HG03103 (cell line): ENCODE data around the gene FER1L5.

Experiments
- ATAC-seq: cut with Tn5 transposase; IDR thresholded peaks from one replicate; pipeline ENCODE4 v1.9.1; 2021; ENCODE audit warnings: low read depth; ENCODE audit not compliant: unreplicated experiment

Gene FER1L5

DNA sequence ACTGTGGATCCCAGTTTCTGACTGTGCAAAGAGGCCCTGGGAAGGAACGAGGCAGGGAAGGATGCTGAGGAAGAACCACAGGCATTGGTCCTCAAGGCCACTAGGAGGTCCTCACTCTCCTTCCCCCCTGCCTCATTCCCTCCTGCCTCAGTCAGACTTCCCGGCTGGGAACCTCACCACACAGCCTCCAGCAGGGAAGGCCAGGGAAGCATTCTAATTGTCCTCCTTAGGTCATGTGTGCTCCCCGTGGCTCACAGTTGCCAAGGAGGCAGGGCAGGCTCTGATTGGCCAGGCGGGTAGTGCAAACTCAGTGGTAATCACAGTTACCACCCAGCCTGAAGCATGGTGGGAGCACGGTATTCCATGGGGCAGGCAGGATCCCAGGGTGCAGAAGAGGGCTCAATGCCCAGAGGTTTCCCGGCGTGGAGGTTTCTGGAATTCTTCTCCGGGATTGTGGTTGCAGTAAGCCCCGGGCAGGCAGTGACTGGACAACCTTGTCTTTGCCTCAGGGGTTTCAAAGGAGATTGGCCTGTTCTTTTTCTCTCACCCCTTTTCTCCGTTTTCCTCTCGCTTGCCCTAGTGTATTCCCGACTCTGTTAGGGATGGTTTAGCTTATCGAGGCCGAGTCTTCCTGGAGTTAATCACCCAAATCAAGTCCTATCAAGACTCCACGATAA, 27.1 kb downstream of the FER1L5 start:
- ATAC-seq = no peak

- no peak for ATAC-seq
Measured at GRCh38 chr2:96679848-96680247, 37.3 kb downstream of the FER1L5 start.

DNA sequence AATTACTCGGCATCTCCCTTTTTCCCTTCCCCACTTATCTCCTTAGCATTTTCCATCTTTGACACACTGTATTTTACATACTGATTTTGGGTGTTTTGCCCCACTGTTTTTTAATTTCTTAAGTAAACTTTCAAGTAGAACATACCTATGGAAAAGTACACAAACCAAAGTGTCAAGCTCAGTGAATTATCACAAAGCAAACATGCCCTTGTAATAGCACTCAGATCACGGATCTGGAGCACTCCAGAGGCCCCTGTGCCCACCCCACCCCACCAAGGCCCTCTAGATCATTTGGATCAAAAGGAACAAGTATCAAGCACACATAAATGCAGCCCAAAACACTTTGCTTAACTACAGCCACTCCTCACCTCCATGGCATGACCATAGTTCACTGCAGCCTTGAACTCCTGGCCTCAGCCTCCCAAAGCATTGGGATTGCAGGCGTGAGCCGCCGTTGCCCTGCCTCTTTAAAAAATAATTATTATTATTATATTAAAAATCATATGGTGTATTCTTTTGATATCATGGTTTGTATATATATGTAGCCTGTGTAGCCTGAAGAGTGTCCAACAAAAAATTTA, 38.1 kb downstream of the FER1L5 start:
- no peak for ATAC-seq

- no peak for ATAC-seq
Measured at GRCh38 chr2:96681540-96681939, 39.0 kb downstream of the FER1L5 start.

DNA sequence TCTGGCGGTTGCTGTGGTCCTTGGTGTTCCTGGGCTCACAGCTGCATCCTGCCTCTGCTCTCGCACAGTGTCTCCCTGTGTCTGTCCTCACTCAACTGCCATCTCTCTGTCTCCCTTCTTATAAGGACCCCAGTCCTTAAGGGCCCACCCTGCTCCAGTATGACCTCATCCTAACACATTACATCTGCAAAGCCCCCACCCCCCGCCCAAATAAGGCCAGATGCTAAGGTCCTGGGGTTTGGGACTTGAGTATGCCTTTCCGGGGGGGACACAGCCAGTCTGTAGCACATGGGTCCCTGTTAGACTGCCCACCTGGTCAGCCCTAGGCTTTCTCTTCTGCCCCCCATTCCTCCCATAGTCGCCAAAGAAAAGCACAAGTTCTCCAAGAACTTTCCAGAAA, 40.7 kb downstream of the FER1L5 start:
- no peak for ATAC-seq

DNA sequence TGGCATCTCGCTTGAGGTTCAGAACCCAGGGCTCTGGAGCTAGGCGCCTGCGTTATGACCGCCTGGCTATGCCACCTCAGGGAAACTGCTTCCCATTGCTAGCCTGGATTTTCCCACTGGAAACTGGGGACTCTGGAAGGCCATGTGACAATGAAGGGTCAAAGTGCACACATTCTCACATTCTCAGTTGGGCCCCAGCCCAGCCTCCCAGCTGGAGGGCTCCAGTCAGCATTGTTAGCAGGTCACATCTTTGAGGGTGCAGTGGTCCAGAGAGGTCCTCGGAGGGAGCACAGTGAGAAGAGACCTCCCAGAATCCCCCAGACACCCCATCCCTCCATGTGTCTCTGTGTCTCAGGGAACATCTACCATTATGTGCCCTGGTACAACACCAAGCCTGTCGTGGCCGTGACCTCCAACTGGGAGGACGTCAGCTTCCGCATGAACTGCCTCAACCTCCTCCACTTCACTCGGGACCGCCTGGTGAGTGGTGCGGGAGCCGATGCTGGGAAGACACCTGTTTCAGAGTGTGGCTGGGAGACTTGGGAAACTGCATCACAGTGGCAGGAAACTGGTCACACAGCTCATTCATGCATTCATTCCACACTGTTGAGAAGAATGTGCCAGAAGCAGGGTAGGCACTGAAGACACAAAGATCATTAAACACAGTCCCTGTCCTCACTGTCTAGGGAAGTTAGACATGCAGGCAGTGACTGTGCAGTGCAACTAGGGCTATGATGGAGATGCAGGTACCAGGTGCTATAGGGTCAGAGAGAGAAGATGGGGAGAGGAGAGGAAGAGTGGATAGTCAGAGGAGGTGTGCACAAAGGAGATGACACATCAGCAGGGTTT, 41.6 kb downstream of the FER1L5 start:
- ATAC-seq = no peak

DNA sequence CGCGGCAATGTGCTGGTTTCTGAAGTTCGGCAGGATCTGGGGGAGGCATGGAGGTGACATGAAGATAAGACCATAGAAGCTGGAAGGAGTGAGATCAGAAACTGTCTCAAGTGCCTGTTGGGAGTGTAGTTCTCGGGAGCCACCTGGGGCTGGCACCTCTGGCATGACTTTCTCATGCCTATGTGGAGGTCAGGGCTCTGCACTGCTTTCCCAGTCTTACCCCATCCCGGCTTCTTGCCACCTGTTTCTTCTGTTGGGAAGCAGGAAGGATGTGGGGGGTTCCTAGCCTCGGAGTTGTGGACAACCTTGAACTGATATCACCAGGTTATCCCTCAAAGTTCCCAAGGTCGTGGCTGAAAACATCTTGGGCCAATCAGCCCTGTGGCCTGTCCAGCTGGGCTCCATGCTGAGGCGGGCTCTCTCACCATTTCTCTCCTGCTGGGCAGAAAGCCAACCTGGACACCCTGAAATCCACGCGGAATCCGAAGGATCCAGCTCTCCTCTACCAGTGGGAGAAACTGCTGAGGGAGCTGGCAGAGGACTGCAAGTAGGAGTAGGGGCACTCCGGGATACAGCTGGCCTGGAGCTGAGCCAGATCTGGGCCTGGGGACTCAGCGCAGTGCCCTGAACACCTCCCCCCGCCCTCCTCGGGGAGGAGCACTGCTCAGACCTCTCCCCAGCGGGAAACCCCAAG, 42.5 kb downstream of the FER1L5 start:
- ATAC-seq = no peak

GRCh38 chr2:96685577-96686459, 43.3 kb downstream of the FER1L5 start:
- ATAC-seq = no peak

GRCh38 chr2:96687266-96687665, 44.7 kb downstream of the FER1L5 start:
- ATAC-seq = no peak

- ATAC-seq = no peak
Measured at GRCh38 chr2:96687711-96688640, 45.4 kb downstream of the FER1L5 start.

- no peak for ATAC-seq
Measured at GRCh38 chr2:96688649-96689430, 46.3 kb downstream of the FER1L5 start.

DNA sequence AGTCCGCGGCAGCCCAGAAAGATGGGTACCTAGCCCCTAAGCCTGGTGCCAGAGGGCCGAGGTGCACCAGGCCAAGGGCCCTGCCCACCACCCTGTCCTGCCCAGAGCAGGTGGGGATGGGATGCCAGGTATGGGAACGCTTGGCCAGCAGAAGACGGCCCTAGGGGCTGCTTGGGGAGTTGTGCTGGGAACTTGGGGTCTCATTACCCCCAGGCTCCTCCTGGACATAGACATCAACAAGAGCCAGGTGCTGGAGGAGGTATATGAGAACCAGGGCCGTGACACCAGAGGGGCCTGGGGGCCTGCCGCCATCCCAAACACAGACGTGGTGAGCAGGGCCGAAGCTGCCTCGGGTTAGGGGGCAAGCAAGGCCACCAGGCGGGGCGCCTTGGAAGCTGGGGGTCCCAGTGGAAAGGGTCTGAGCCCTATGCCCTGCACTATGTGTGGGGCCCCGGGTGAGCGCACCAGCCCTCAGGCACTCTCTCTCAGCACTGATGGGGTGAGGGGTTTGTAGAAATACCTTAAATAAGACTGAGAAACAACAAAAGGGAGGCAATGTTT, 46.9 kb downstream of the FER1L5 start:
- no peak for ATAC-seq

GRCh38 chr2:96690306-96691021, 47.9 kb downstream of the FER1L5 start:
- no peak for ATAC-seq

- no peak for ATAC-seq
Measured at GRCh38 chr2:96691022-96691612, 48.6 kb downstream of the FER1L5 start.

- no peak for ATAC-seq
Measured at GRCh38 chr2:96692094-96692971, 49.8 kb downstream of the FER1L5 start.
